IMR-90 (cell line): ENCODE data around the gene RHOG. TPM values are rescaled to one million over a fixed set of nuclear protein-coding genes. Genes with fewer than 3 reads are reported as not detected.

Source experiments
- ATAC-seq: fragments of 200-7000 bp; cut with Tn5 transposase; 2 replicates; pipeline ENCODE4 v1.9.1; 2020; ENCODE audit warnings: low read depth, mild to moderate bottlenecking, moderate library complexity
- BruUV-seq: library from RNA; stranded (reverse); fragments of 400-500 nt; replicated peaks from 2 replicates; lab custom pipeline; 2021; lab: Mats Ljungman, UMichigan
- CTCF ChIA-PET: fragments of 300-600 bp; formaldehyde crosslinking; extraction: SDS; loops from one replicate; lab custom pipeline; 2021; ENCODE audit warnings: antibody characterized with exemption; lab: Yijun Ruan, JAX
- POLR2A ChIA-PET: fragments of 300-600 bp; sonication (Branson Sonifier 250); formaldehyde crosslinking; loops from one replicate; lab custom pipeline; 2022; ENCODE audit warnings: antibody characterized with exemption; ENCODE audit not compliant: unreplicated experiment; lab: Charles Lee
- DNase-seq: peaks from one replicate; pipeline ENCODE4 v3.0.0; 2013
- H2AFZ ChIP-seq: replicated peaks from 2 replicates; pipeline ENCODE3; 2013; ENCODE audit warnings: low read length, mild to moderate bottlenecking; ENCODE audit not compliant: poor library complexity
- H2AK5ac ChIP-seq: 2 replicates; pipeline ENCODE4 v1.6.1; 2013; ENCODE audit warnings: low read depth, low read length, inconsistent platforms
- H2AK9ac ChIP-seq: replicated peaks from 2 replicates; pipeline ENCODE3; 2013; ENCODE audit warnings: mild to moderate bottlenecking, low read depth, low read length, moderate library complexity; ENCODE audit not compliant: poor library complexity
- H2BK120ac ChIP-seq: 2 replicates; pipeline ENCODE4 v1.6.1; 2013; ENCODE audit warnings: low read depth, low read length, inconsistent platforms
- H2BK15ac ChIP-seq: 3 replicates; pipeline ENCODE4 v1.6.1; 2013; ENCODE audit warnings: low read depth, low read length, inconsistent platforms
- H2BK20ac ChIP-seq: 2 replicates; pipeline ENCODE4 v1.6.1; 2013; ENCODE audit warnings: low read depth, mild to moderate bottlenecking, inconsistent platforms, low read length, moderate library complexity
- H2BK5ac ChIP-seq: 2 replicates; pipeline ENCODE4 v1.6.1; 2013; ENCODE audit warnings: mild to moderate bottlenecking, low read depth, low read length, inconsistent platforms; ENCODE audit not compliant: poor library complexity, severe bottlenecking
- H3K14ac ChIP-seq: replicated peaks from 2 replicates; pipeline ENCODE4 v1.6.1; 2013; ENCODE audit warnings: low read depth, low read length, inconsistent platforms
- H3K18ac ChIP-seq: 2 replicates; pipeline ENCODE4 v1.6.1; 2013; ENCODE audit warnings: low read depth, low read length, control low read depth
- H3K23ac ChIP-seq: 2 replicates; pipeline ENCODE4 v1.6.1; 2013; ENCODE audit warnings: low read depth, low read length, inconsistent platforms
- H3K27ac ChIP-seq: 2 replicates; pipeline ENCODE4 v1.5.1; 2013; ENCODE audit warnings: mild to moderate bottlenecking, control low read depth, low read length; ENCODE audit not compliant: insufficient read depth
- H3K27me3 ChIP-seq: 2 replicates; pipeline ENCODE4 v1.6.1; 2013; ENCODE audit warnings: low read length; ENCODE audit not compliant: control insufficient read depth, insufficient read depth
- H3K36me3 ChIP-seq: 2 replicates; pipeline ENCODE4 v1.6.1; 2013; ENCODE audit warnings: low read length, mixed read lengths; ENCODE audit not compliant: control insufficient read depth, insufficient read depth
- H3K4ac ChIP-seq: 2 replicates; pipeline ENCODE4 v1.6.1; 2013; ENCODE audit warnings: low read depth, low read length, inconsistent platforms
- H3K4me1 ChIP-seq: 2 replicates; pipeline ENCODE4 v1.6.1; 2013; ENCODE audit warnings: low read length, mixed read lengths; ENCODE audit not compliant: control insufficient read depth, insufficient read depth
- H3K4me2 ChIP-seq: 2 replicates; pipeline ENCODE4 v1.6.1; 2013; ENCODE audit warnings: low read depth, mild to moderate bottlenecking, control low read depth, low read length, moderate library complexity
- H3K4me3 ChIP-seq: 2 replicates; pipeline ENCODE4 v1.5.1; 2013; ENCODE audit warnings: low read depth, mild to moderate bottlenecking, control low read depth, low read length, moderate library complexity; ENCODE audit not compliant: insufficient read depth
- H3K56ac ChIP-seq: 2 replicates; pipeline ENCODE4 v1.6.1; 2013; ENCODE audit warnings: low read length, inconsistent platforms; ENCODE audit not compliant: insufficient read depth; ENCODE audit errors: extremely low read depth
- H3K79me1 ChIP-seq, 2 experiments: 2 replicates each; pipeline ENCODE4 v1.6.1; 2013; ENCODE audit warnings: low read length in 2 of 2, inconsistent platforms in 1 of 2, low read depth in 1 of 2
- H3K9ac ChIP-seq: 2 replicates; pipeline ENCODE4 v1.6.1; 2013; ENCODE audit warnings: low read depth, low read length, control low read depth
- H3K9me1 ChIP-seq: 2 replicates; pipeline ENCODE4 v1.6.1; 2013; ENCODE audit warnings: low read length, inconsistent platforms; ENCODE audit not compliant: insufficient read depth
- H3K9me3 ChIP-seq: 2 replicates; pipeline ENCODE4 v1.6.1; 2013; ENCODE audit warnings: low read length; ENCODE audit not compliant: control insufficient read depth, insufficient read depth
- H4K20me1 ChIP-seq: 2 replicates; pipeline ENCODE4 v1.6.1; 2013; ENCODE audit warnings: low read length, inconsistent platforms; ENCODE audit not compliant: insufficient read depth
- H4K5ac ChIP-seq: 2 replicates; pipeline ENCODE4 v1.6.1; 2013; ENCODE audit warnings: mild to moderate bottlenecking, low read depth, low read length, control low read depth
- H4K8ac ChIP-seq, 2 experiments: 2 replicates each; pipeline ENCODE4 v1.6.1; 2013; ENCODE audit warnings: low read depth in 2 of 2, low read length in 2 of 2, control low read depth in 1 of 2, inconsistent platforms in 1 of 2
- H4K91ac ChIP-seq: 2 replicates; pipeline ENCODE4 v1.6.1; 2013; ENCODE audit warnings: low read depth, low read length, inconsistent platforms; ENCODE audit not compliant: insufficient read depth
- BHLHE40 ChIP-seq: fragments of 150-350 bp; IDR thresholded peaks from 2 replicates; pipeline ENCODE4 v1.6.1; 2016; ENCODE audit warnings: mild to moderate bottlenecking, low read depth, low read length
- CEBPB ChIP-seq: IDR thresholded peaks from 2 replicates; pipeline ENCODE4 v1.6.1; 2012; ENCODE audit warnings: low read depth, low read length, improper control_type of control experiment
- CHD1 ChIP-seq: IDR thresholded peaks from 2 replicates; pipeline ENCODE4 v1.6.1; 2012; ENCODE audit warnings: low read depth, low read length, improper control_type of control experiment
- FOS ChIP-seq: fragments of 150-350 bp; IDR thresholded peaks from 2 replicates; pipeline ENCODE4 v1.6.1; 2016; ENCODE audit warnings: low read depth, low read length
- MAFK ChIP-seq: IDR thresholded peaks from 2 replicates; pipeline ENCODE4 v1.6.1; 2012; ENCODE audit warnings: low read depth, low read length, improper control_type of control experiment
- NFE2L2 ChIP-seq: fragments of 150-350 bp; IDR thresholded peaks from 2 replicates; pipeline ENCODE4 v1.6.1; 2016; ENCODE audit warnings: low read depth, mild to moderate bottlenecking, low read length
- RAD21 ChIP-seq: IDR thresholded peaks from 2 replicates; pipeline ENCODE4 v1.6.1; 2012; ENCODE audit warnings: low read length, improper control_type of control experiment
- RCOR1 ChIP-seq: IDR thresholded peaks from 2 replicates; pipeline ENCODE4 v1.6.1; 2012; ENCODE audit warnings: mild to moderate bottlenecking, low read length, improper control_type of control experiment; ENCODE audit not compliant: insufficient replicate concordance
- RFX5 ChIP-seq: IDR thresholded peaks from 2 replicates; pipeline ENCODE4 v1.8.0; 2012; ENCODE audit warnings: low read depth, mild to moderate bottlenecking, low read length, moderate library complexity
- WGBS, 2 experiments: methylation state at CpG; one replicate each; pipeline versions ENCODE4 v1.1.5 to v1.1.7; 2013; ENCODE audit warnings: missing lambda C conversion rate in 2 of 2; ENCODE audit not compliant: insufficient read length in 1 of 2; ENCODE audit errors: extremely low coverage in 2 of 2; 5-methylcytosine and 5-hydroxymethylcytosine counted together
- dilution Hi-C: fragments of 300-500 bp; cut with HindIII; formaldehyde crosslinking; loops from one replicate; pipeline ENCODE4 v1.14.3; 2018; ENCODE audit warnings: low sequenced_read_pairs; ENCODE audit not compliant: unreplicated experiment
- in situ Hi-C: fragments of 300-500 bp; cut with MboI; formaldehyde crosslinking; loops from 3 replicates; pipeline ENCODE4 v1.14.3; 2019; ENCODE audit warnings: low sequenced_read_pairs, inconsistent platforms, mixed read lengths
- intact Hi-C: fragments of 100-400 bp; cut with micrococcal nuclease; formaldehyde crosslinking; loops from 2 replicates; pipeline ENCODE4 v1.10.0; 2022
- polyA plus RNA-seq, 3 experiments: library from polyadenylated mRNA; depleted of rRNA; stranded (reverse); fragments of >200 nt; gene quantifications; 2 replicates each; pipeline ENCODE4 v1.2.3, GENCODE V29; 2012; ENCODE audit warnings: low replicate concordance in 1 of 3
- total RNA-seq: library from RNA; depleted of rRNA; stranded (reverse); fragments of >200 nt; gene quantifications from 2 replicates; pipeline ENCODE4 v1.2.3, GENCODE V29; 2012
- TF ChIP-seq, protein P1 (sequence below): conservative IDR thresholded peaks from 2 replicates; pipeline ENCODE4 v1.5.1; 2012; ENCODE audit warnings: mild to moderate bottlenecking, low read depth, low read length, improper control_type of control experiment
- TF ChIP-seq, protein P2 (sequence below): fragments of 150-350 bp; IDR thresholded peaks from 2 replicates; pipeline ENCODE4 v1.6.1; 2017; ENCODE audit warnings: mild to moderate bottlenecking, antibody characterized with exemption, low read length, low read depth
- TF ChIP-seq, protein P3 (sequence below): fragments of 150-350 bp; IDR thresholded peaks from 2 replicates; pipeline ENCODE4 v1.6.1; 2016; ENCODE audit warnings: low read depth, mild to moderate bottlenecking, low read length, moderate library complexity, borderline replicate concordance

The RHOG gene
- total and polyA plus RNA-seq, 2 of the 4 experiments (the other 2 are of a cell fraction): 16.3 to 114 TPM

DNA sequence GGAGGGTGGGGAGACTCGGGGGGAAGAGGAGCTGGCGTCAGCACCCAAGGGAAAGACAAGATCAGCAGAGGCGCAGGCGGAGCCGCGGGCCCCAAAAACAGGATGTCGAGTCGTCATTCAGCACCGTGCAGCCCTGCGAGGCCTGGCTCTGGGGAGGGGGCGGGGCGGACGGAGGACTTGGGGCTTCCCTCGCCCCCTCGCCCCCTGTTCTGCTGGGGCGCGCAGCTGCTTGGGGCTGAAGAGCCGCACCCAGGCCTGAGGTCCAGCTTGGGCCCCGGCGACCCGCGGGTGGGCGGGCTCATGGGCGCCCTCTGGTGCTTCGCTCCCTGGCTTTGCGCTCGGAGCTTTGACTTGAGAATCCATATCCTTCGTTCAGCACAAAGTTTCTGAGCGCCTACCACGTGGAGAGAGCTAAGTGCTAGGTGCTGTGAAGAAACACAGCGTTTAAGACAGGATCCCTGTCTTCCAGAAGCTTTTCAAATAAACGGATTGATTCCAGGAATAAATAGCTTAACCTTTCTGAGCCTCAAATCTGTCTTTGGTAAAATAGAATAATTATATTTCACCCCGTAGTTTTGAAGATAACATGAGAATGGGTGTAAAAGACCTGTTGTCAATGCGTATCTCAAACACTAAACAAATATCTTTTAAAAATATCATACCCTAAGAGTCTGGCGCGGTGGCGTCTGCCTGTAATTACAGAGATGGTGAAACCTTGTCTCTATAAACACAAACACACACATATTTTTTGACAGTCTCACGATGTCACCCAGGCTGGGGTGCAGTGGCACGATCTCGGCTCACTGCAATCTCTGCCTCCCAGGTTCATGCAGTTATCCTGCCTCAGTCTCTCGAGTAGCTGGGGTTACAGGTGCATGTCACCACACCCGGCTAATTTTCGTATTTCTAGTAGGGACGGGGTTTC, 929 bp upstream of the RHOG start:
- peak overlapping the region; percentile 78 for H3K4ac ChIP-seq
- CTCF ChIA-PET: interaction anchor here (0.6 to 2.2 kb wide), 14 partner anchors 9 to 240 kb away, joined by 3 to 20 read pairs (median 4); partner anchors contain the start of gene STIM1
- H3K27ac ChIP-seq: peak overlapping the region; percentile 95
- peak overlapping the region; percentile 32; the same call in 1 of the 2 replicates for H2BK120ac ChIP-seq
- H3K9me1 ChIP-seq: peaks cover 22% of the 10 kb centered on the region
- peak overlapping the region; percentile 47; the same call in 1 of the 2 replicates for H3K14ac ChIP-seq
- no TSS peak for BruUV-seq
- H2BK15ac ChIP-seq: no peak overlapping the region
- H4K5ac ChIP-seq: peak overlapping the region; percentile 80
- dilution Hi-C loops: no loop called here
- H3K56ac ChIP-seq: peak overlapping the region; percentile 57
- no peaks in the 10 kb centered on the region for H3K27me3 ChIP-seq
- H3K79me1 ChIP-seq: peaks cover 25 to 36% of the 10 kb centered on the region in 2 experiments
- peak overlapping the region; percentile 83 for H3K9ac ChIP-seq
- peak overlapping the region; percentile 75 for H3K4me2 ChIP-seq
- peak; percentile 82 for DNase-seq
- H2AK9ac ChIP-seq: peak overlapping the region; percentile 82
- H2AK5ac ChIP-seq: peak overlapping the region; percentile 86
- WGBS, 2 experiments: 29% methylated on average over 9 of the region's 44 CpGs; no CpG with 5 or more reads in 1 of the 2 experiments
- no peak overlapping the region for H2BK20ac ChIP-seq
- H3K18ac ChIP-seq: peak overlapping the region; percentile 97; the same call in 1 of the 2 replicates
- H4K8ac ChIP-seq: peak overlapping the region; percentile 86 to 89
- H3K4me3 ChIP-seq: peak overlapping the region; percentile 94
- POLR2A ChIA-PET: interaction anchor here (0.6 kb wide), 1 partner anchor 106 kb away, joined by 3 read pairs; no protein-coding TSS in a partner anchor
- peak overlapping the region; percentile 93 for H2AFZ ChIP-seq
- no peak overlapping the region for H3K23ac ChIP-seq
- no peaks in the 10 kb centered on the region for H3K9me3 ChIP-seq
- in situ Hi-C loops: no loop called here
- H4K91ac ChIP-seq: peak overlapping the region; percentile 73
- H4K20me1 ChIP-seq: peaks cover 37% of the 10 kb centered on the region
- ATAC-seq: peak; percentile 76
- peaks cover 16% of the 10 kb centered on the region for H3K4me1 ChIP-seq
- H2BK5ac ChIP-seq: peak overlapping the region; percentile 90
- no peaks in the 10 kb centered on the region for H3K36me3 ChIP-seq
- intact Hi-C loops: loop anchor here (5.0 kb wide), 1 partner anchor 44 kb away; the partner anchor contains the start of gene NUP98
- TF ChIP-seq, protein P1, sequence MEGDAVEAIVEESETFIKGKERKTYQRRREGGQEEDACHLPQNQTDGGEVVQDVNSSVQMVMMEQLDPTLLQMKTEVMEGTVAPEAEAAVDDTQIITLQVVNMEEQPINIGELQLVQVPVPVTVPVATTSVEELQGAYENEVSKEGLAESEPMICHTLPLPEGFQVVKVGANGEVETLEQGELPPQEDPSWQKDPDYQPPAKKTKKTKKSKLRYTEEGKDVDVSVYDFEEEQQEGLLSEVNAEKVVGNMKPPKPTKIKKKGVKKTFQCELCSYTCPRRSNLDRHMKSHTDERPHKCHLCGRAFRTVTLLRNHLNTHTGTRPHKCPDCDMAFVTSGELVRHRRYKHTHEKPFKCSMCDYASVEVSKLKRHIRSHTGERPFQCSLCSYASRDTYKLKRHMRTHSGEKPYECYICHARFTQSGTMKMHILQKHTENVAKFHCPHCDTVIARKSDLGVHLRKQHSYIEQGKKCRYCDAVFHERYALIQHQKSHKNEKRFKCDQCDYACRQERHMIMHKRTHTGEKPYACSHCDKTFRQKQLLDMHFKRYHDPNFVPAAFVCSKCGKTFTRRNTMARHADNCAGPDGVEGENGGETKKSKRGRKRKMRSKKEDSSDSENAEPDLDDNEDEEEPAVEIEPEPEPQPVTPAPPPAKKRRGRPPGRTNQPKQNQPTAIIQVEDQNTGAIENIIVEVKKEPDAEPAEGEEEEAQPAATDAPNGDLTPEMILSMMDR: peak; percentile 79
- no peak for TF ChIP-seq NFE2L2
- TF ChIP-seq, protein P2, sequence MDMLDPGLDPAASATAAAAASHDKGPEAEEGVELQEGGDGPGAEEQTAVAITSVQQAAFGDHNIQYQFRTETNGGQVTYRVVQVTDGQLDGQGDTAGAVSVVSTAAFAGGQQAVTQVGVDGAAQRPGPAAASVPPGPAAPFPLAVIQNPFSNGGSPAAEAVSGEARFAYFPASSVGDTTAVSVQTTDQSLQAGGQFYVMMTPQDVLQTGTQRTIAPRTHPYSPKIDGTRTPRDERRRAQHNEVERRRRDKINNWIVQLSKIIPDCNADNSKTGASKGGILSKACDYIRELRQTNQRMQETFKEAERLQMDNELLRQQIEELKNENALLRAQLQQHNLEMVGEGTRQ: peak; percentile 37; the same call in 1 of the 2 replicates
- 0 out of 2 replicates have a peak, but pooled peaks have one; percentile 10 for TF ChIP-seq MAFK
- TF ChIP-seq, protein P3, sequence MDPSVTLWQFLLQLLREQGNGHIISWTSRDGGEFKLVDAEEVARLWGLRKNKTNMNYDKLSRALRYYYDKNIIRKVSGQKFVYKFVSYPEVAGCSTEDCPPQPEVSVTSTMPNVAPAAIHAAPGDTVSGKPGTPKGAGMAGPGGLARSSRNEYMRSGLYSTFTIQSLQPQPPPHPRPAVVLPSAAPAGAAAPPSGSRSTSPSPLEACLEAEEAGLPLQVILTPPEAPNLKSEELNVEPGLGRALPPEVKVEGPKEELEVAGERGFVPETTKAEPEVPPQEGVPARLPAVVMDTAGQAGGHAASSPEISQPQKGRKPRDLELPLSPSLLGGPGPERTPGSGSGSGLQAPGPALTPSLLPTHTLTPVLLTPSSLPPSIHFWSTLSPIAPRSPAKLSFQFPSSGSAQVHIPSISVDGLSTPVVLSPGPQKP: no peak
- TF ChIP-seq BHLHE40: no peak
- peak; percentile 50 for TF ChIP-seq RAD21
- TF ChIP-seq FOS: no peak
- TF ChIP-seq CHD1: no peak
- no peak for TF ChIP-seq RCOR1
- TF ChIP-seq RFX5: no peak
- no peak for TF ChIP-seq CEBPB
